Neural crest cell (in vitro differentiated cells): ENCODE results near the gene ZNF319. TPM values are rescaled to one million over a fixed set of nuclear protein-coding genes. Genes with fewer than 3 reads are reported as not detected.

Experiments
- DNase-seq: peaks from one replicate; pipeline ENCODE4 v3.0.0; 2021; ENCODE audit warnings: low read depth, mixed read lengths, low spot score
- H3K27ac Mint-ChIP-seq: one replicate; pipeline ENCODE4 v1.8.0; 2021; ENCODE audit warnings: mild to moderate bottlenecking, mixed read lengths; ENCODE audit not compliant: unreplicated experiment
- H3K27me3 Mint-ChIP-seq: 2 replicates; pipeline ENCODE4 v1.8.0; 2021; ENCODE audit warnings: low read depth, mild to moderate bottlenecking, mixed read lengths
- H3K36me3 Mint-ChIP-seq: 2 replicates; pipeline ENCODE4 v1.8.0; 2021; ENCODE audit warnings: low read depth, mild to moderate bottlenecking, mixed read lengths
- H3K4me1 Mint-ChIP-seq: 2 replicates; pipeline ENCODE4 v1.8.0; 2021; ENCODE audit warnings: mixed read lengths
- H3K4me3 Mint-ChIP-seq: one replicate; pipeline ENCODE4 v1.8.0; 2021; ENCODE audit warnings: mild to moderate bottlenecking, mixed read lengths
- H3K9me3 Mint-ChIP-seq: 2 replicates; pipeline ENCODE4 v1.8.0; 2021; ENCODE audit warnings: mixed read lengths
- CTCF ChIP-seq: fragments of 200-600 bp; sonication (generic); conservative IDR thresholded peaks from 2 replicates; pipeline ENCODE4 v1.5.0; 2021; ENCODE audit warnings: antibody characterized with exemption, mild to moderate bottlenecking
- total RNA-seq: library from RNA; stranded (reverse); gene quantifications from 2 replicates; pipeline ENCODE4 v1.2.1, GENCODE V29; 2021

ZNF319 gene
- total RNA-seq, 1 donor from 2014 or later = 15.5 TPM

GRCh38 chr16:57995721-57996405 lies 4.6 kb downstream of the ZNF319 start:
- Mint-ChIP-seq H3K9me3 (no peaks in the 10 kb centered on the region), H3K27me3 (no peaks in the 10 kb centered on the region), H3K4me1 (peaks cover 13% of the 10 kb centered on the region)

GRCh38 chr16:57994778-57995177 lies 5.7 kb downstream of the ZNF319 start:
- Mint-ChIP-seq H3K36me3 (peaks cover 3% of the 10 kb centered on the region), H3K4me1 (peaks cover 13% of the 10 kb centered on the region), H3K27me3 (no peaks in the 10 kb centered on the region), H3K27ac (no peak overlapping the region), H3K9me3 (no peaks in the 10 kb centered on the region), H3K4me3 (peak overlapping the region; percentile 79)
- TF ChIP-seq CTCF = peak; percentile 63
- peak; percentile 32 for DNase-seq

More at GRCh38 chr16:57995721-57996405, 4.6 kb downstream of the ZNF319 start:
- no peak for DNase-seq
- TF ChIP-seq CTCF = no peak
- H3K27ac Mint-ChIP-seq = no peak overlapping the region
- H3K4me3 Mint-ChIP-seq = no peak overlapping the region
- H3K36me3 Mint-ChIP-seq = peaks cover 3% of the 10 kb centered on the region

GRCh38 chr16:57994361-57994760 lies 6.1 kb downstream of the ZNF319 start:
- no peak for DNase-seq
- no peak overlapping the region for H3K27ac Mint-ChIP-seq
- H3K4me1 Mint-ChIP-seq = peaks cover 10% of the 10 kb centered on the region
- H3K4me3 Mint-ChIP-seq = peak overlapping the region; percentile 79
- no peak for TF ChIP-seq CTCF
- peaks cover 3% of the 10 kb centered on the region for H3K36me3 Mint-ChIP-seq
- no peaks in the 10 kb centered on the region for H3K9me3 Mint-ChIP-seq
- no peaks in the 10 kb centered on the region for H3K27me3 Mint-ChIP-seq

- H3K4me1 Mint-ChIP-seq = peaks cover 6% of the 10 kb centered on the region
- no peaks in the 10 kb centered on the region for H3K9me3 Mint-ChIP-seq
- no peaks in the 10 kb centered on the region for H3K27me3 Mint-ChIP-seq
- DNase-seq = no peak
- no peak overlapping the region for H3K4me3 Mint-ChIP-seq
- no peak overlapping the region for H3K27ac Mint-ChIP-seq
- no peak for TF ChIP-seq CTCF
- peaks cover 3% of the 10 kb centered on the region for H3K36me3 Mint-ChIP-seq
Measured at GRCh38 chr16:57993897-57994296, 6.6 kb downstream of the ZNF319 start.

- Mint-ChIP-seq H3K27me3 (peaks cover 2% of the 10 kb centered on the region), H3K4me1 (peaks cover 4% of the 10 kb centered on the region), H3K27ac (no peak overlapping the region), H3K4me3 (no peak overlapping the region), H3K9me3 (no peaks in the 10 kb centered on the region), H3K36me3 (peaks cover 3% of the 10 kb centered on the region)
- TF ChIP-seq CTCF = no peak
- no peak for DNase-seq
Measured at GRCh38 chr16:57993438-57993837, 7.0 kb downstream of the ZNF319 start.
